ENCODE measurements around the gene RALGAPA2.

DNA sequence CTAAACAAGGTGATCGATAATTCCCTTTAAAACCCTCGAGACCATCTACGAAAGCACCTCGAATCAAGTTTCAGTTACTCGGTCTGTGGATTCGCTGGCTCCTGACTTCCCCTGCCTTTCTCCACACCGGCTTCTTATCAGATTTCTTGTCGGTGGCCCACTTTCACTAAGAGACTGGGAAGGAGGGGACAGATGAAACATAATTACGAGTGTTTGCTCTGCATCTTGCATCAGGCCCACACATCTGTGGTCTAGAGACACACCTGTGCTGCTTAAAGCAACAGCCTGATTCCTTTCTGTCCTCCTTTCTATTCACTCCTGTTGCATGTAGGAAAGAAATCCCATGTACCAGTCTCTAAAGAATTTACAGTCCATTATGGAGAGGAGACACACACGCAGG, 306.8 kb downstream of the RALGAPA2 start:
- no peak for TF ChIP-seq EP300 (IDR thresholded peaks at IDR 0.05)
- TF ChIP-seq, protein P1, sequence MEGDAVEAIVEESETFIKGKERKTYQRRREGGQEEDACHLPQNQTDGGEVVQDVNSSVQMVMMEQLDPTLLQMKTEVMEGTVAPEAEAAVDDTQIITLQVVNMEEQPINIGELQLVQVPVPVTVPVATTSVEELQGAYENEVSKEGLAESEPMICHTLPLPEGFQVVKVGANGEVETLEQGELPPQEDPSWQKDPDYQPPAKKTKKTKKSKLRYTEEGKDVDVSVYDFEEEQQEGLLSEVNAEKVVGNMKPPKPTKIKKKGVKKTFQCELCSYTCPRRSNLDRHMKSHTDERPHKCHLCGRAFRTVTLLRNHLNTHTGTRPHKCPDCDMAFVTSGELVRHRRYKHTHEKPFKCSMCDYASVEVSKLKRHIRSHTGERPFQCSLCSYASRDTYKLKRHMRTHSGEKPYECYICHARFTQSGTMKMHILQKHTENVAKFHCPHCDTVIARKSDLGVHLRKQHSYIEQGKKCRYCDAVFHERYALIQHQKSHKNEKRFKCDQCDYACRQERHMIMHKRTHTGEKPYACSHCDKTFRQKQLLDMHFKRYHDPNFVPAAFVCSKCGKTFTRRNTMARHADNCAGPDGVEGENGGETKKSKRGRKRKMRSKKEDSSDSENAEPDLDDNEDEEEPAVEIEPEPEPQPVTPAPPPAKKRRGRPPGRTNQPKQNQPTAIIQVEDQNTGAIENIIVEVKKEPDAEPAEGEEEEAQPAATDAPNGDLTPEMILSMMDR (IDR thresholded peaks at IDR 0.05): no peak
- no peak for TF ChIP-seq POLR2A (IDR thresholded peaks at IDR 0.05)

Measured in tibial nerve (tissue), 4 donors.